Adrenal gland (tissue), 5 donors: ENCODE data around the gene NUMBL.

Experiments
- CTCF ChIP-seq, 6 experiments: fragments of 450-650 bp in 4 of 6; fragments of 200-600 bp in 2 of 6; sonication (generic) in 1 of 6; IDR thresholded peaks; 1 replicate in 5 of 6; 2 replicates in 1 of 6; pipeline versions ENCODE4 v1.5.1 to v1.8.0; 2016 to 2021; ENCODE audit warnings: antibody characterized with exemption in 6 of 6, mild to moderate bottlenecking in 2 of 6, moderate library complexity in 1 of 6
- POLR2A ChIP-seq, 2 donors: fragments of 450-650 bp; IDR thresholded peaks; one replicate each; pipeline ENCODE4 v1.6.1; 2017; ENCODE audit warnings: antibody characterized with exemption in 2 of 2, mild to moderate bottlenecking in 2 of 2, moderate library complexity in 1 of 2
- donor health status: DM: no; HTN: no; CAD: no.

- TF ChIP-seq CTCF (IDR thresholded peaks at IDR 0.05) = no peak
- no peak for TF ChIP-seq POLR2A (IDR thresholded peaks at IDR 0.05)
Measured at GRCh38 chr19:40630571-40631160, 59.8 kb downstream of the NUMBL start.
